NCI-H1417 (cell line): ENCODE measurements around the gene DEDD.
A peak's percentile ranks its signal among the peaks of the same experiment; 100 is the strongest.

Source experiments
- DNase-seq, 3 experiments: peaks; one replicate each; lab custom pipeline; 2025; lab: John Stamatoyannopoulos, UW

The DEDD gene

GRCh38 chr1:161091796-161092507, 40.5 kb downstream of the DEDD start:
- DNase-seq = no peak

- DNase-seq = no peak
Measured at GRCh38 chr1:161091093-161091492, 41.4 kb downstream of the DEDD start.

- no peak for DNase-seq
Measured at GRCh38 chr1:161090617-161091016, 41.9 kb downstream of the DEDD start.

GRCh38 chr1:161089938-161090337, 42.5 kb downstream of the DEDD start:
- DNase-seq = no peak

- peak in 1 of 3 experiments; percentile 6 for DNase-seq
Measured at GRCh38 chr1:161089251-161089924, 43.1 kb downstream of the DEDD start, which contains the start of gene NECTIN4. TSS of gene NECTIN4 (minus strand) at chr1:161089558. CDS start at chr1:161089296, 262 bp downstream.

- DNase-seq = no peak
Measured at GRCh38 chr1:161088587-161089110, 43.8 kb downstream of the DEDD start.

GRCh38 chr1:161086457-161086856, 46.0 kb downstream of the DEDD start:
- DNase-seq = no peak

- DNase-seq = no peak
Measured at GRCh38 chr1:161085165-161085564, 47.3 kb downstream of the DEDD start.

GRCh38 chr1:161084597-161084988, 47.9 kb downstream of the DEDD start:
- DNase-seq = no peak

GRCh38 chr1:161083748-161084596, 48.5 kb downstream of the DEDD start:
- DNase-seq = no peak

- DNase-seq = no peak
Measured at GRCh38 chr1:161082996-161083747, 49.3 kb downstream of the DEDD start.

- no peak for DNase-seq
Measured at GRCh38 chr1:161082483-161082882, 50.0 kb downstream of the DEDD start.

GRCh38 chr1:161081519-161081918, 50.9 kb downstream of the DEDD start:
- no peak for DNase-seq

GRCh38 chr1:161080441-161081405, 51.7 kb downstream of the DEDD start:
- no peak for DNase-seq

- DNase-seq = no peak
Measured at GRCh38 chr1:161079436-161080110, 52.9 kb downstream of the DEDD start.

GRCh38 chr1:161077426-161077825, 55.0 kb downstream of the DEDD start:
- no peak for DNase-seq

GRCh38 chr1:161076410-161076809, 56.1 kb downstream of the DEDD start:
- no peak for DNase-seq

GRCh38 chr1:161074676-161075368, 57.6 kb downstream of the DEDD start:
- peak in 2 of 3 experiments; percentile 40 to 52 for DNase-seq

GRCh38 chr1:161073474-161074121, 58.9 kb downstream of the DEDD start:
- no peak for DNase-seq
